Stimulated activated CD8-positive, alpha-beta memory T cell treated with anti-CD3 and anti-CD28 coated beads, Interleukin-7, amount 100 ng/mL, for 1 hour (primary cell): ENCODE data around the gene ADAMTSL4.

Experiments used
- DNase-seq, 2 donors: peaks; one replicate each; pipeline ENCODE4 v3.0.0-alpha.2; 2020; ENCODE audit warnings: low read depth in 2 of 2

ADAMTSL4 gene

GRCh38 chr1:150548632-150549495 lies at the start of gene ADAMTSL4:
TSS of gene ADAMTSL4 (plus strand) at chr1:150549408. CDS start at chr1:150552289, 2,881 bp downstream.
- DNase-seq: no peak

GRCh38 chr1:150505431-150505830 lies 43.8 kb upstream of the ADAMTSL4 start:
- no peak for DNase-seq

GRCh38 chr1:150507912-150508864 lies 41.0 kb upstream of the ADAMTSL4 start, which contains the start of gene ECM1:
TSS of gene ECM1 (plus strand) at chr1:150508109. CDS start at chr1:150508210, 101 bp downstream.
- DNase-seq: no peak

- DNase-seq: no peak
Measured at GRCh38 chr1:150508982-150509381, 40.2 kb upstream of the ADAMTSL4 start.

- DNase-seq: no peak
Measured at GRCh38 chr1:150511551-150511950, 37.7 kb upstream of the ADAMTSL4 start.

- DNase-seq: no peak
Measured at GRCh38 chr1:150511985-150512660, 37.1 kb upstream of the ADAMTSL4 start.

- DNase-seq: no peak
Measured at GRCh38 chr1:150512846-150513245, 36.4 kb upstream of the ADAMTSL4 start.

GRCh38 chr1:150513351-150513791 lies 35.8 kb upstream of the ADAMTSL4 start:
- DNase-seq: no peak

GRCh38 chr1:150514260-150514659 lies 34.9 kb upstream of the ADAMTSL4 start:
- DNase-seq: no peak

- DNase-seq: no peak
Measured at GRCh38 chr1:150514913-150515327, 34.3 kb upstream of the ADAMTSL4 start.

- peak; percentile 75 to 78 for DNase-seq
Measured at GRCh38 chr1:150515328-150516049, 33.7 kb upstream of the ADAMTSL4 start, which contains the start of gene FALEC. TSS of gene FALEC (plus strand) at chr1:150515752.

GRCh38 chr1:150516050-150516591 lies 33.1 kb upstream of the ADAMTSL4 start:
- no peak for DNase-seq

GRCh38 chr1:150516616-150517015 lies 32.6 kb upstream of the ADAMTSL4 start:
- DNase-seq: no peak

GRCh38 chr1:150521196-150521968 lies 27.8 kb upstream of the ADAMTSL4 start:
- no peak for DNase-seq

- no peak for DNase-seq
Measured at GRCh38 chr1:150525348-150525747, 23.9 kb upstream of the ADAMTSL4 start.

GRCh38 chr1:150528196-150528595 lies 21.0 kb upstream of the ADAMTSL4 start:
- DNase-seq: no peak

GRCh38 chr1:150529017-150529416 lies 20.2 kb upstream of the ADAMTSL4 start:
- DNase-seq: no peak

- no peak for DNase-seq
Measured at GRCh38 chr1:150530491-150531159, 18.6 kb upstream of the ADAMTSL4 start.

GRCh38 chr1:150532860-150533259 lies 16.3 kb upstream of the ADAMTSL4 start:
- no peak for DNase-seq
